Sigmoid colon (tissue), 4 donors: ENCODE measurements around the gene FTO.

Experiments used
- CTCF ChIP-seq, 4 experiments: fragments of 450-650 bp in 3 of 4; fragments of 200-600 bp in 1 of 4; IDR thresholded peaks; one replicate each; pipeline ENCODE4 v1.5.1; 2016 to 2019; ENCODE audit warnings: antibody characterized with exemption in 4 of 4, mild to moderate bottlenecking in 3 of 4, moderate library complexity in 2 of 4
- POLR2AphosphoS5 ChIP-seq, 4 donors: sonication (generic); formaldehyde crosslinking; IDR thresholded peaks; one replicate each; pipeline ENCODE4 v1.6.1; 2017; ENCODE audit warnings: antibody characterized with exemption in 4 of 4

- TF ChIP-seq CTCF (IDR thresholded peaks at IDR 0.05) (no peak), POLR2AphosphoS5 (IDR thresholded peaks at IDR 0.05) (no peak)
These were observed 431.7 kb downstream of the FTO start for GRCh38 chr16:54135361-54136275.
